Ishikawa (cell line): ENCODE results near the gene MRPL34.
A peak's percentile ranks its signal among the peaks of the same experiment; 100 is the strongest.

Experiments used
- CEBPB ChIP-seq: IDR thresholded peaks from 2 replicates; pipeline ENCODE4 v1.6.1; 2012
- CREB1 ChIP-seq: IDR thresholded peaks from 2 replicates; pipeline ENCODE4 v1.6.1; 2012; ENCODE audit warnings: low read depth
- EGR1 ChIP-seq: IDR thresholded peaks from 2 replicates; pipeline ENCODE4 v1.6.1; 2012
- EP300 ChIP-seq: IDR thresholded peaks from 2 replicates; pipeline ENCODE4 v1.6.1; 2012; ENCODE audit warnings: borderline replicate concordance
- NFIC ChIP-seq: IDR thresholded peaks from 2 replicates; pipeline ENCODE4 v1.6.1; 2012
- RAD21 ChIP-seq: IDR thresholded peaks from 2 replicates; pipeline ENCODE4 v1.6.1; 2012; ENCODE audit warnings: low read depth
- REST ChIP-seq: IDR thresholded peaks from 2 replicates; pipeline ENCODE4 v1.6.1; 2012; ENCODE audit warnings: low read depth, mild to moderate bottlenecking
- TAF1 ChIP-seq: IDR thresholded peaks from 2 replicates; pipeline ENCODE4 v1.6.1; 2012; ENCODE audit warnings: low read depth, mild to moderate bottlenecking
- TCF12 ChIP-seq: IDR thresholded peaks from 2 replicates; pipeline ENCODE4 v1.6.1; 2012; ENCODE audit warnings: low read depth
- TEAD4 ChIP-seq: IDR thresholded peaks from 2 replicates; pipeline ENCODE4 v1.6.1; 2012
- USF1 ChIP-seq: IDR thresholded peaks from 2 replicates; pipeline ENCODE4 v1.6.1; 2012
- YY1 ChIP-seq: IDR thresholded peaks from 2 replicates; pipeline ENCODE4 v1.6.1; 2012; ENCODE audit warnings: low read depth
- ZBTB7A ChIP-seq: IDR thresholded peaks from 2 replicates; pipeline ENCODE4 v1.6.1; 2012; ENCODE audit warnings: low read depth
- TF ChIP-seq, protein P1 (sequence below): IDR thresholded peaks from 2 replicates; pipeline ENCODE4 v1.6.1; 2012

GRCh38 chr19:17311455-17312188 is 6.0 kb downstream of the MRPL34 start:
- no peak for TF ChIP-seq EP300
- TF ChIP-seq, protein P1, sequence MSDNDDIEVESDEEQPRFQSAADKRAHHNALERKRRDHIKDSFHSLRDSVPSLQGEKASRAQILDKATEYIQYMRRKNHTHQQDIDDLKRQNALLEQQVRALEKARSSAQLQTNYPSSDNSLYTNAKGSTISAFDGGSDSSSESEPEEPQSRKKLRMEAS, result no peak
- no peak for TF ChIP-seq TAF1
- no peak for TF ChIP-seq REST
- TF ChIP-seq ZBTB7A, result no peak
- no peak for TF ChIP-seq USF1
- no peak for TF ChIP-seq RAD21
- TF ChIP-seq TEAD4, result peak; percentile 43; the same call in 1 of the 2 replicates
- TF ChIP-seq EGR1, result no peak
- no peak for TF ChIP-seq CEBPB
- no peak for TF ChIP-seq YY1
- no peak for TF ChIP-seq CREB1
- TF ChIP-seq NFIC, result no peak
- TF ChIP-seq TCF12, result no peak
